SU-DHL-6 (cell line): ENCODE results near the gene TVP23A.

Experiments used
- CTCF ChIP-seq: fragments of 200-600 bp; sonication (generic); IDR thresholded peaks from one replicate; pipeline ENCODE4 v1.5.1; 2017; ENCODE audit warnings: antibody characterized with exemption, mild to moderate bottlenecking, low read length, moderate library complexity; ENCODE audit not compliant: insufficient read depth, poor library complexity, severe bottlenecking
- EZH2phosphoT487 ChIP-seq: fragments of 200-600 bp; sonication (generic), shearing (Covaris generic); conservative IDR thresholded peaks from 2 replicates; pipeline ENCODE4 v1.6.1; 2018; ENCODE audit warnings: mild to moderate bottlenecking, antibody characterized with exemption, low read length, moderate library complexity, mixed read lengths

- TF ChIP-seq CTCF: no peak
- no peak for TF ChIP-seq EZH2phosphoT487
Observed at GRCh38 chr16:10769381-10769780, 49.2 kb downstream of the TVP23A start.
